Neural cell (in vitro differentiated cells): Measurements from ENCODE around the gene HEMK1. TPM values are rescaled to one million over a fixed set of nuclear protein-coding genes. Genes with fewer than 3 reads are reported as not detected.

ENCODE experiments used
- H2AFZ ChIP-seq: fragments of 200-600, 300-800 bp; sonication (generic), shearing (Covaris generic); 2 replicates; pipeline ENCODE4 v1.6.0; 2014; ENCODE audit warnings: low read depth, mild to moderate bottlenecking, antibody characterized with exemption, low read length, moderate library complexity
- H3F3A ChIP-seq: fragments of 200-600 bp; shearing (Covaris generic); 2 replicates; pipeline ENCODE4 v1.6.1; 2016; ENCODE audit warnings: mild to moderate bottlenecking, moderate library complexity, mixed read lengths, antibody characterized with exemption, low read length; ENCODE audit not compliant: insufficient read depth, poor library complexity, severe bottlenecking
- H3K27ac ChIP-seq: fragments of 200-600, 300-800 bp; sonication (generic), shearing (Covaris generic); 2 replicates; pipeline ENCODE4 v1.5.1; 2014; ENCODE audit warnings: mild to moderate bottlenecking, low read length, moderate library complexity
- H3K27me3 ChIP-seq: fragments of 300-800, 200-600 bp; sonication (generic), shearing (Covaris generic); 2 replicates; pipeline ENCODE4 v1.6.0; 2014; ENCODE audit warnings: mild to moderate bottlenecking, low read depth, low read length, moderate library complexity; ENCODE audit not compliant: insufficient read depth
- H3K36me3 ChIP-seq: fragments of 300-800, 200-600 bp; sonication (generic), shearing (Covaris generic); 2 replicates; pipeline ENCODE4 v1.5.1; 2014; ENCODE audit warnings: mild to moderate bottlenecking, antibody characterized with exemption, low read length, moderate library complexity; ENCODE audit not compliant: insufficient read depth
- H3K4me2 ChIP-seq: fragments of 300-800, 200-600 bp; sonication (generic), shearing (Covaris generic); 2 replicates; pipeline ENCODE4 v1.6.0; 2014; ENCODE audit warnings: mild to moderate bottlenecking, low read length
- H3K4me3 ChIP-seq: fragments of 300-800, 200-600 bp; sonication (generic), shearing (Covaris generic); 2 replicates; pipeline ENCODE4 v1.5.1; 2014; ENCODE audit warnings: mild to moderate bottlenecking, low read length, moderate library complexity
- H3K79me2 ChIP-seq: fragments of 200-600 bp; shearing (Covaris generic); replicated peaks from 2 replicates; pipeline ENCODE4 v1.6.0; 2014; ENCODE audit warnings: mild to moderate bottlenecking, low read length, moderate library complexity; ENCODE audit not compliant: insufficient read depth
- H3K9ac ChIP-seq: fragments of 300-800, 200-600 bp; sonication (generic), shearing (Covaris generic); 2 replicates; pipeline ENCODE4 v1.6.1; 2016; ENCODE audit warnings: mild to moderate bottlenecking, low read length, mixed read lengths
- H3K9me2 ChIP-seq: fragments of 200-600 bp; shearing (Covaris generic); 2 replicates; pipeline ENCODE4 v1.6.1; 2016; ENCODE audit warnings: mild to moderate bottlenecking, low read length, mixed read lengths; ENCODE audit not compliant: insufficient read depth
- H3K9me3 ChIP-seq: fragments of 200-600, 300-800 bp; sonication (generic), shearing (Covaris generic); 2 replicates; pipeline ENCODE4 v1.6.1; 2016; ENCODE audit warnings: mild to moderate bottlenecking, mixed run types, low read length, moderate library complexity, mixed read lengths
- H4K20me1 ChIP-seq: fragments of 200-600 bp; shearing (Covaris generic); 2 replicates; pipeline ENCODE4 v1.6.1; 2016; ENCODE audit warnings: mild to moderate bottlenecking, mixed run types; ENCODE audit not compliant: insufficient read depth
- CTCF ChIP-seq: fragments of 450-650 bp; IDR thresholded peaks from 2 replicates; pipeline ENCODE4 v1.5.1; 2014; ENCODE audit warnings: antibody characterized with exemption, mild to moderate bottlenecking, moderate library complexity; ENCODE audit not compliant: poor library complexity, severe bottlenecking
- EP300 ChIP-seq: fragments of 450-650 bp; conservative IDR thresholded peaks from 2 replicates; pipeline ENCODE4 v1.6.1; 2014; ENCODE audit warnings: antibody characterized with exemption, mild to moderate bottlenecking, moderate library complexity; ENCODE audit not compliant: poor library complexity, severe bottlenecking
- EZH2 ChIP-seq: fragments of 200-600, 300-800 bp; shearing (Covaris generic), sonication (generic); IDR thresholded peaks from 2 replicates; pipeline ENCODE4 v1.6.1; 2014; ENCODE audit warnings: antibody characterized with exemption, low read length, borderline replicate concordance, mild to moderate bottlenecking; ENCODE audit not compliant: insufficient read depth, poor library complexity, severe bottlenecking
- MXI1 ChIP-seq: fragments of 450-650 bp; conservative IDR thresholded peaks from 2 replicates; pipeline ENCODE4 v1.6.1; 2014; ENCODE audit warnings: antibody characterized with exemption, mild to moderate bottlenecking; ENCODE audit not compliant: poor library complexity, severe bottlenecking
- POLR2AphosphoS5 ChIP-seq: IDR thresholded peaks from 2 replicates; pipeline ENCODE4 v1.6.1; 2012
- RAD21 ChIP-seq: fragments of 450-650 bp; conservative IDR thresholded peaks from 2 replicates; pipeline ENCODE4 v1.6.1; 2014; ENCODE audit warnings: antibody characterized with exemption, mild to moderate bottlenecking, moderate library complexity
- REST ChIP-seq: IDR thresholded peaks from 2 replicates; pipeline ENCODE4 v1.6.1; 2012; ENCODE audit warnings: borderline replicate concordance
- SMC3 ChIP-seq: fragments of 450-650 bp; conservative IDR thresholded peaks from 2 replicates; pipeline ENCODE4 v1.6.1; 2014; ENCODE audit warnings: antibody characterized with exemption, mild to moderate bottlenecking, moderate library complexity; ENCODE audit not compliant: poor library complexity
- TAF1 ChIP-seq: IDR thresholded peaks from 2 replicates; pipeline ENCODE4 v1.6.1; 2012; ENCODE audit warnings: low read depth
- polyA plus RNA-seq: library from polyadenylated mRNA; depleted of rRNA; stranded (reverse); fragments of >200 nt; gene quantifications from 2 replicates; pipeline ENCODE4 v1.2.3, GENCODE V29; 2014

Gene HEMK1
- polyA plus RNA-seq, 1 donor from 2014 or later = 24.4 TPM

GRCh38 chr3:50573566-50574443 is 4.5 kb downstream of the HEMK1 start:
- TF ChIP-seq POLR2AphosphoS5 = no peak
- Histone ChIP-seq H4K20me1 (no peaks in the 10 kb centered on the region), H3K36me3 (no peaks in the 10 kb centered on the region), H3K9me3 (no peaks in the 10 kb centered on the region), H3F3A (no peaks in the 10 kb centered on the region), H3K9ac (no peak overlapping the region), H3K27me3 (no peaks in the 10 kb centered on the region), H3K9me2 (no peaks in the 10 kb centered on the region), H3K27ac (no peak overlapping the region), H2AFZ (no peak overlapping the region), H3K4me2 (no peak overlapping the region), H3K4me3 (no peak overlapping the region), H3K79me2 (no peaks in the 10 kb centered on the region)

- H3K9me3 ChIP-seq = no peaks in the 10 kb centered on the region
- H3K27me3 ChIP-seq = no peaks in the 10 kb centered on the region
- H4K20me1 ChIP-seq = no peaks in the 10 kb centered on the region
- no peaks in the 10 kb centered on the region for H3K36me3 ChIP-seq
- no peak overlapping the region for H3K9ac ChIP-seq
- H3K9me2 ChIP-seq = no peaks in the 10 kb centered on the region
- no peak for TF ChIP-seq SMC3
- no peak for TF ChIP-seq RAD21
- no peak for TF ChIP-seq POLR2AphosphoS5
- TF ChIP-seq REST = no peak
- TF ChIP-seq TAF1 = no peak
- no peak for TF ChIP-seq EP300
- no peak for TF ChIP-seq CTCF
- TF ChIP-seq MXI1 = no peak
- no peak overlapping the region for H3K4me2 ChIP-seq
- H3K4me3 ChIP-seq = no peak overlapping the region
- no peak overlapping the region for H3K27ac ChIP-seq
- H3K79me2 ChIP-seq = no peaks in the 10 kb centered on the region
- no peak overlapping the region for H2AFZ ChIP-seq
- no peaks in the 10 kb centered on the region for H3F3A ChIP-seq
These were observed 5.1 kb downstream of the HEMK1 start for GRCh38 chr3:50574444-50574831.

GRCh38 chr3:50575372-50575771 is 6.0 kb downstream of the HEMK1 start:
- H3K9ac ChIP-seq = no peak overlapping the region
- no peaks in the 10 kb centered on the region for H3K9me3 ChIP-seq
- no peak overlapping the region for H3K27ac ChIP-seq
- H3K79me2 ChIP-seq = no peaks in the 10 kb centered on the region
- H3K9me2 ChIP-seq = no peaks in the 10 kb centered on the region
- H2AFZ ChIP-seq = no peak overlapping the region
- no peaks in the 10 kb centered on the region for H3K27me3 ChIP-seq
- H3K36me3 ChIP-seq = no peaks in the 10 kb centered on the region
- no peak overlapping the region for H3K4me2 ChIP-seq
- H3F3A ChIP-seq = no peaks in the 10 kb centered on the region
- no peaks in the 10 kb centered on the region for H4K20me1 ChIP-seq
- no peak overlapping the region for H3K4me3 ChIP-seq
- no peak for TF ChIP-seq EP300
- TF ChIP-seq TAF1 = no peak
- no peak for TF ChIP-seq RAD21
- no peak for TF ChIP-seq CTCF
- TF ChIP-seq SMC3 = no peak
- TF ChIP-seq EZH2 = no peak
- no peak for TF ChIP-seq MXI1
- TF ChIP-seq REST = no peak
- TF ChIP-seq POLR2AphosphoS5 = no peak
